Osteocyte (in vitro differentiated cells): ENCODE results near the gene ELOA. TPM values are rescaled to one million over a fixed set of nuclear protein-coding genes. Genes with fewer than 3 reads are reported as not detected.
A peak's percentile ranks its signal among the peaks of the same experiment; 100 is the strongest.

ENCODE experiments used
- DNase-seq: peaks from one replicate; pipeline ENCODE4 v3.0.0; 2021; ENCODE audit warnings: mixed read lengths; ENCODE audit not compliant: unreplicated experiment; ENCODE audit errors: extremely low spot score
- H3K27ac Mint-ChIP-seq: one replicate; pipeline ENCODE4 v1.8.0; 2021; ENCODE audit warnings: mild to moderate bottlenecking, mixed read lengths; ENCODE audit not compliant: unreplicated experiment
- H3K27me3 Mint-ChIP-seq: one replicate; pipeline ENCODE4 v1.8.0; 2021; ENCODE audit warnings: mixed read lengths; ENCODE audit not compliant: unreplicated experiment
- H3K36me3 Mint-ChIP-seq: one replicate; pipeline ENCODE4 v1.8.0; 2021; ENCODE audit warnings: mixed read lengths; ENCODE audit not compliant: unreplicated experiment
- H3K4me1 Mint-ChIP-seq: one replicate; pipeline ENCODE4 v1.8.0; 2021; ENCODE audit warnings: mixed read lengths; ENCODE audit not compliant: unreplicated experiment
- H3K4me3 Mint-ChIP-seq: one replicate; pipeline ENCODE4 v1.8.0; 2021; ENCODE audit warnings: mild to moderate bottlenecking, moderate library complexity, mixed read lengths; ENCODE audit not compliant: unreplicated experiment
- H3K9me3 Mint-ChIP-seq: one replicate; pipeline ENCODE4 v1.8.0; 2021; ENCODE audit warnings: mixed read lengths; ENCODE audit not compliant: unreplicated experiment
- total RNA-seq: library from RNA; stranded (reverse); gene quantifications from 2 replicates; pipeline ENCODE4 v1.2.1, GENCODE V29; 2021
- TF ChIP-seq, protein P1 (sequence below): fragments of 200-600 bp; sonication (generic); IDR thresholded peaks from 2 replicates; pipeline ENCODE4 v1.5.0; 2021; ENCODE audit warnings: antibody characterized with exemption, mild to moderate bottlenecking, moderate library complexity

The ELOA gene
- total RNA-seq, 1 donor from 2014 or later, result 47.0 TPM

DNA sequence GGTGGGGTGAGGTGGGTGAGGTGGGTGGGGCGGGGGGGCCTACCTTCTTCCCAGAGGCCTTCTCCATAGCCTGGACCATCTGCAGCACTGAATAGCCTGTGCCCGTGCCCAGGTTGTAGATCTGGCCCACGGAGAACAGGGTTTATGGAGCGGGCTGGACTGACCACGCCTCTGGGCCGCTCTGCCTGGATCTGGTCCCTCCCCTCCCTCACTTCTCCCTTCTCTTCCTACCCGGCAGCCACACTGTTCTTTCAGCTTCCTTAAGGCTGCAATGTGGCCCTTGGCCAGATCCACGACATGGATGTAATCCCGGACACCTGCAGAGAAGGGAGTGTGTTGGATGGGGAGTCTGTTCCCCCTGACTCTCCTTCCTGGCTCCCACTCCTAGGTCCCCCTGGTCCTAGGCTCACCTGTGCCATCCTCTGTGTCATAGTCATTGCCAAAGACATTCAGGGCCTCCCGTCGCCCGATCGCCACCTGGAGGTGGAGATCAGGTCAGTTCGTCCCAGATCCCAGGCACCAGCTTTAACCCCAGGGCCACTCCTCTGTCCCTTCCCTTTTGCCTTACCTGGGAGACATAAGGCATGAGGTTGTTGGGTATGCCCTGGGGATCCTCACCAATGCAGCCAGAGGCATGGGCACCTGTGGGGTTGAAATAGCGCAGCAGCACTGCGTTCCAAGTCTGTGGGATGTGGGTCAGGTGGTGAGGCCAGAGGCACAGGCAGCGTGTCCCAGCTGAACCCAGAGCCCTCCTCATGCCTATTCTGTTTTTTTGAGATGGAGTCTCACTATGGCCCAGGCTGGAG lies 53.4 kb downstream of the ELOA start:
- no peak for DNase-seq
- Mint-ChIP-seq H3K27ac (no peak overlapping the region), H3K4me3 (no peak overlapping the region), H3K27me3 (no peaks in the 10 kb centered on the region), H3K36me3 (peaks cover 3% of the 10 kb centered on the region), H3K9me3 (no peaks in the 10 kb centered on the region), H3K4me1 (peaks cover 22% of the 10 kb centered on the region)
- TF ChIP-seq, protein P1, sequence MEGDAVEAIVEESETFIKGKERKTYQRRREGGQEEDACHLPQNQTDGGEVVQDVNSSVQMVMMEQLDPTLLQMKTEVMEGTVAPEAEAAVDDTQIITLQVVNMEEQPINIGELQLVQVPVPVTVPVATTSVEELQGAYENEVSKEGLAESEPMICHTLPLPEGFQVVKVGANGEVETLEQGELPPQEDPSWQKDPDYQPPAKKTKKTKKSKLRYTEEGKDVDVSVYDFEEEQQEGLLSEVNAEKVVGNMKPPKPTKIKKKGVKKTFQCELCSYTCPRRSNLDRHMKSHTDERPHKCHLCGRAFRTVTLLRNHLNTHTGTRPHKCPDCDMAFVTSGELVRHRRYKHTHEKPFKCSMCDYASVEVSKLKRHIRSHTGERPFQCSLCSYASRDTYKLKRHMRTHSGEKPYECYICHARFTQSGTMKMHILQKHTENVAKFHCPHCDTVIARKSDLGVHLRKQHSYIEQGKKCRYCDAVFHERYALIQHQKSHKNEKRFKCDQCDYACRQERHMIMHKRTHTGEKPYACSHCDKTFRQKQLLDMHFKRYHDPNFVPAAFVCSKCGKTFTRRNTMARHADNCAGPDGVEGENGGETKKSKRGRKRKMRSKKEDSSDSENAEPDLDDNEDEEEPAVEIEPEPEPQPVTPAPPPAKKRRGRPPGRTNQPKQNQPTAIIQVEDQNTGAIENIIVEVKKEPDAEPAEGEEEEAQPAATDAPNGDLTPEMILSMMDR, result no peak

DNA sequence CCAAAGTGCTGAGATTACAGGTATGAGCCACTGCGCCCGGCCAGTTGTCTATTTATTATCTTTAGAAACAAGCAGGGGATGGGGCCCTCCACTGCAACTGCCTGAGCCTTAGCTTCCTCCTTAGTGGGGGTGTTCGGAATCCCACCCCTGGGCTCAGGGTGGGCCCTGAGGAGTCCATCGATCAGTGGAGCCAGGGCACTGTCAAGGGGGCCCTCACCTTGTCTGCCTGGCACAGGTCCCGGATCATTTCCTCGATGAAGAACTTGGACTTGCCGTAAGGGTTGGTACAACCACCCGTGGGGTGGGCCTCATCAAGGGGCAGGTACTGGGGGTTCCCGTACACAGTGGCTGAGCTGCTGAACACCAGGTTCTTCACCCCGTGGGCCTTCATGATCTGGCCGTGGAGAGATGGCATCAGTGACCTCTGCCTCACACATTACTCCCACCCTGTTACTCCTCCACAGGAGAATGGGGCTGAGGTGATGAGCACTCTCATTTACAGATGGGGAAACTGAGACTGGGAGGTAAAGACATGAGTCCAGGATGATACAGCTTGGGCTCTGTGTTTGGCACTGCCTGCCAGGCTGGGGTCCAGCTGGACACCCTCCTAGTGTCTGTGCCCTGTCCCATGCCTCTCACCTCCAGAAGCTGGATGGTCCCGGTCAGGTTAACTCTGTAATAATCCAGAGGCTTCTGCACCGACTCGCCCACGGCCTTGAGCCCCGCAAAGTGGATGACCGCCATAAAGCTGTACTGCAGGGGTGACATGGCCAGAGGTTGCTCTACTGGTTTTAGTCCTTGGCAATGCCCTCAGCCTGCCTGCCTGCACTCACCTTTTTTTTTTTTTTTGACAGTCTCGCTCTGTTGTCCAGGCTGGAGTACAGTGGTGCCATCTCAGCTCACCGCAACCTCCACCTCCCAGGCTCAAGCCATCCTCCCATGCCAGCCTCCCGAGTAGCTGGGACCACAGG lies 54.5 kb downstream of the ELOA start:
- peaks cover 17% of the 10 kb centered on the region for H3K4me1 Mint-ChIP-seq
- H3K9me3 Mint-ChIP-seq, result no peaks in the 10 kb centered on the region
- no peak for DNase-seq
- no peaks in the 10 kb centered on the region for H3K27me3 Mint-ChIP-seq
- H3K36me3 Mint-ChIP-seq, result peaks cover 3% of the 10 kb centered on the region
- no peak overlapping the region for H3K4me3 Mint-ChIP-seq
- no peak overlapping the region for H3K27ac Mint-ChIP-seq
- TF ChIP-seq, protein P1, result no peak

DNA sequence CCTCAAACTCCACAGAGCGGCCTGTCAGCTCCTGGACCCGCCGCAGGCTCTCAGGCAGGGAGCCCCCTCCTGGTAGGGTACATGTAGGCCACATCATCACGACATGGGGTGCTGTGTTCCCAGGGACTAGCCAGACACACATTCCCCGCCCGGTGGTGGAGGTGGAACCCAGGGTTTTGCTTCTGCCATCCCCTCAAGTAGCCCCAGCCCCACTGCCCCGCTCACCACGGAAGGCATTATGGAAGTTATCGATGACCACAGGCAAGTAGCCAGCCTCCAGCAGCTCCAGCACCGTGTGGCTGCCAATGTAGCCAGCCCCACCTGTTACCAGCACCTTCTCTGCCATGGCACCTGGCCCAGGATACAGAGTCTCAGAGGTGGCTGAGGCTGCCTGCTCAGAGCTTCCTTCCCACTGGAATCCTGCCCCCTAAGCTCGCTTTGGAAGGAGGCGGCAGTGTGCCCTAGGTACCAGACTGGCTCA lies 55.4 kb downstream of the ELOA start:
- no peaks in the 10 kb centered on the region for H3K27me3 Mint-ChIP-seq
- H3K9me3 Mint-ChIP-seq, result no peaks in the 10 kb centered on the region
- TF ChIP-seq, protein P1, result no peak
- H3K36me3 Mint-ChIP-seq, result peaks cover 5% of the 10 kb centered on the region
- H3K27ac Mint-ChIP-seq, result peak overlapping the region; percentile 18
- peaks cover 15% of the 10 kb centered on the region for H3K4me1 Mint-ChIP-seq
- H3K4me3 Mint-ChIP-seq, result no peak overlapping the region
- DNase-seq, result no peak

DNA sequence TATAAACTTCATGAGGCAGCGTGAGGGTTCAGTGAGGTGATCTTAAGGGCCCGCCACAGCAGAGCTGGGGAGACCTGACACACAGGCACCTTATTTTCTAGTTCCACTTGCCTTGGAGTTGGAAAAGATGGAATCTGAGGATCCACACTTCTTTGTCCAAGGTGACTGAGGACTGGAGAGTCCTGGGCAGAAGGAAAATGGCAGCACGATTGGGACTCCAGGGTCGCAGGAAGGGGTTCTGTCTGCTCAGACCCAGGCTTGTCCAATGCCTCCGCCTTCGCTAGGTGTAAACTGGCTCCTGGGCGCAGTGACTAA lies 55.9 kb downstream of the ELOA start:
- H3K27ac Mint-ChIP-seq, result peak overlapping the region; percentile 14
- no peaks in the 10 kb centered on the region for H3K9me3 Mint-ChIP-seq
- no peak for DNase-seq
- peaks cover 15% of the 10 kb centered on the region for H3K4me1 Mint-ChIP-seq
- H3K4me3 Mint-ChIP-seq, result peak overlapping the region; percentile 84
- TF ChIP-seq, protein P1, result no peak
- H3K27me3 Mint-ChIP-seq, result no peaks in the 10 kb centered on the region
- peaks cover 7% of the 10 kb centered on the region for H3K36me3 Mint-ChIP-seq
